ENCODE measurements around the gene BICD1. TPM values are rescaled to one million over a fixed set of nuclear protein-coding genes. Genes with fewer than 3 reads are reported as not detected.
"Not testable (repeated sequence)": the region's sequence is repeated elsewhere in the genome, so short reads cannot be mapped to it uniquely, and the experiment has no call there.

The BICD1 gene
- total RNA-seq, 1 donor from 2014 or later, result 14.0 TPM

DNA sequence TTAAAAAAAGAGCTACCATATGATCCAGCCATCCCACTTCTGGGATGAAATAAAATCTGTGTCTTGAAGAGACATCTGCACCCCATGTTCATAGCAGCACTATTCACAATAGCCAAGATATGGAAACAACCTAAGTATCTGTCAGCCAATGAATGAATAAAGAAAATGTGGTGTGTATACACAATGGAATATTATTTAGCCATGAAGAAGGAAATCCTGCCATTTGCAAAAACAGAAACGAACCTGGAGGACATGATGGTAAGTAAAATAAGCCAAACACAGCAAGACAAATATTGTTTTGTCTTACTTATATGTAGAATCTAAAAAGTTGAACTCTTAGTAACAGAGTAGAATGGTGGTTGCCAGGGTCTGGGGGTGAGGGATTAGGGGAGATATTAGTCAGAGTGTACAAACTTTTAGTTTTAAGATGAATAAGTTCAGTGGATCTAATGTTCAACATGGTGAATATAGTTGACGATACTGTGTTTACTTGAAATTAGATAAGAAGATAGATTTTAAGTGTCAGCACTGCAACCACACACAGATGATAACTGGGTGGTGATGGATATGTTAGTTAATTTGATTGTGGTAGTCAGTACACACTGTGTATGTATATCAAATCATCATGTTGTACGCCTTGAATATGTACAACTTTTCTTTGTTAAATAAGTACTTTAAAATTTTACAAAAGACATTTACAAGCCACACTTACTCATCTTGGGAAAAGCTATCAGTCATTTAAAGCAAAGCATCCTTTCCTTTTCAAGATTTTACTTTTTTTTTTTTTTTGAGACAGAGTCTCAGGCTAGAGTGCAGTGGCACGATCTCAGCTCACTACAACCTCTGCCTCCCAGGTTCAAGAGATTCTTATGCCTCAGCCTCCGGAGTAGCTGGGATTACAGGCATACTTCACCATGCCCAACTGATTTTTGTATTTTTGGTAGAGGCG is 89.9 kb downstream of the BICD1 start:
- no peak for DNase-seq

DNA sequence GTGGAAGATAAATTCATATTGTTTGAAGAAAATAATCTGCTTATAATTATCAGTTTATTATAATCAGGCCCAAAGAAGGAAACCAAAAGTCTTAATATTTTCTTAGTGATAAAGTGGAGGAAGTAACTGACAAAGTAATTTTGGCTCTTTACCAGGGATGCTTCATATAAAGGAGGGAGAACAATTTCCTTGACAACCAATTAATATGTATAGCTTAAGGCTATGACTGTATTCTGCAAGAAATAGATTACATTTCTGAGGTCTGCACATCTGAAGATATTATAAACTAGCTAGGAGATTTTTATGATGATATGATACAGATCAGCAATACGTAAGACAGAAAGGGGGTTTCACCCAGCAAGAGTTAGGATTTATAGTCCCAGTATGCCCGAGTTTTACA is 90.8 kb downstream of the BICD1 start:
- no peak for DNase-seq

DNA sequence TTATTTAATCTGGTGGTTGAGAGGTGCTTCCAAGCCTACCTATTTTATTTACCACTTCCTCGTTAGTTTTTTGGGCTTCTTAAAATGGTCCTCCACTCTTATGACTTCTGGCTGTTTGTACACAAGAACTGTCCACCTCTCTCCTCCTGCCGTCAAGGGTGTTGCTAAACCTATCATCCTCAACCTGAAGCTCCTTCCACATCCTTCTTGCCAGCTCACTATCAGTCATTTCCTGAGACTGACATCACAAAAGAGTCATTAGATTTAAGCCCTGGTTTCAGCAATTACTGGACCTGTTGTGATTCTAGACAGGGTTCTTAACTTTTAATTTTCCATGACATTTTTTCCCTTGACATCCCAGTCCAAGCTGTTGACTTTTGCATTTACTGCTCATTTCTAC is 91.9 kb downstream of the BICD1 start:
- DNase-seq, result no peak

DNA sequence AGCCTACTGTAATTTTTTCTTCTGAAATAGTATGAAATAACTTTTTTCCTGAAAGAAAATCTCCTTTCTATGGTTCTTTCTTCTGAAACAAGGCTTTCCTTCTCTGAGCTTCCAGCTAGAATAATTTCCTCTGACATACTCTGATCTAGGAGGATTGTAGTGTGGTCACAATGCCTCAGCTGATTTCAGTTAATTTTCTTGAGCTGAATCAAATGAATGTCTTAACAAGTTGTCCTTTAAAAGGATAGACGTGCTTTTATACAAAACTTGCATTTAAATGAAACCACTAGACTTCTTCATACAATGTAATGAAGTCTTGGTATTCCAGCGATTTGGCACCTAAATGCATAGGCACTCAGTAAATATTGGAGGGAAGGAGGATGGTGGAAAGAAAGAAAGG is 94.4 kb downstream of the BICD1 start:
- DNase-seq, result peak; percentile 10

DNA sequence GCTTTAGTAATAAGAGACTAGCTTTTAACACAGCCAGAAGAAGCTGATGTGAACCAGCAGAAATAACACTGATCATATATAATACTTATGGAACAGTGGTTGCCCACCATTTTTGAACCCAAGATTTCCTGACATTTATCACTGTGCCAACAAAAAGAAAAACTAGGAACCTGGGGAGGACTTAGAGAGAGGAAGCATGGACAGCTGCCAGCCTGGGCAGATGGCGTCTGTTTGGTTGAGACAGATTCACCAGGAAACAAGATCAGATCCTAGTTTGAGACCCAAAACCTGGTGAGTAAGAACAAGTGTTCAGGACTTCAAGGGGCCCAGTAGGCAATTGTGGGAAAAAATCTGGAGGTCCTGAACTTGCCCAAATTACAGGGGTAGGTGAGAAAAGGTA is 95.3 kb downstream of the BICD1 start:
- DNase-seq, result peak; percentile 27

DNA sequence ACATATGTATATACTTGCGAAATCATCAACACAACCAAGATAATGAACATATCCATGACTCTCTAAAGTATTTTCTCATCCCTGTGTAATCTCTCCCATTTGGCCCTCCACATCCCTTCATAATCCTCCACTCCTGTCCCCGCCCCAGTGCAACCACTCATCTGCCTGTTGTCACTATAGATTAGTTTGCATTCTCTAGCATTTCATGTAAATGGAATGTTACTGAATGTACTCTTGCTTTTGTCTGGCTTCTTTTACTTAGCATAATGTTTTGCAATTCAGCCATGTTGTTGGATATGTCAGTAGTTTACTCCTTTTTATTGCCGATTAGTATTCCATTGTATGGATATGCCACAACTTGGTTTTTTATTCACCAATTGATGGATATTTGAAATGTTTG is 99.1 kb downstream of the BICD1 start:
- no peak for DNase-seq

DNA sequence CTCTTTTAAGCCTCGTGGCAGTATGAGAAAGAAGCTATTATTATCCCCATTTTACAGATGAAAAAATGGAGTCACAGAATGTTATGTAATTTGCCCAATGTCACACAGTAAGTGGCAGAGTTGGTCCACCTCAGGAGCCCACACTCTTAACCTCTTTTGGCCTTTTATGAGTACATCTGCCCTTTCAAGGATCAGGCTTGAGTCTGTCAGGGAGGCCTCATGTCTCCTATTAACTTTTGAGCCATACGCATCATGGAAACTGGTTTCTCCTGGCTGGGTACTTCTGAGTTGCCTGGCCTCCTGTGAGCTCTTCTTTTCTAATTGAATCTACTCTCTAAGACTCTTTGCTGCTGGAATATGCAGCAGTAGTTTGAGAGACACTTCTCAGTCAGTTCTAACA is 101.7 kb downstream of the BICD1 start:
- DNase-seq, result no peak

DNA sequence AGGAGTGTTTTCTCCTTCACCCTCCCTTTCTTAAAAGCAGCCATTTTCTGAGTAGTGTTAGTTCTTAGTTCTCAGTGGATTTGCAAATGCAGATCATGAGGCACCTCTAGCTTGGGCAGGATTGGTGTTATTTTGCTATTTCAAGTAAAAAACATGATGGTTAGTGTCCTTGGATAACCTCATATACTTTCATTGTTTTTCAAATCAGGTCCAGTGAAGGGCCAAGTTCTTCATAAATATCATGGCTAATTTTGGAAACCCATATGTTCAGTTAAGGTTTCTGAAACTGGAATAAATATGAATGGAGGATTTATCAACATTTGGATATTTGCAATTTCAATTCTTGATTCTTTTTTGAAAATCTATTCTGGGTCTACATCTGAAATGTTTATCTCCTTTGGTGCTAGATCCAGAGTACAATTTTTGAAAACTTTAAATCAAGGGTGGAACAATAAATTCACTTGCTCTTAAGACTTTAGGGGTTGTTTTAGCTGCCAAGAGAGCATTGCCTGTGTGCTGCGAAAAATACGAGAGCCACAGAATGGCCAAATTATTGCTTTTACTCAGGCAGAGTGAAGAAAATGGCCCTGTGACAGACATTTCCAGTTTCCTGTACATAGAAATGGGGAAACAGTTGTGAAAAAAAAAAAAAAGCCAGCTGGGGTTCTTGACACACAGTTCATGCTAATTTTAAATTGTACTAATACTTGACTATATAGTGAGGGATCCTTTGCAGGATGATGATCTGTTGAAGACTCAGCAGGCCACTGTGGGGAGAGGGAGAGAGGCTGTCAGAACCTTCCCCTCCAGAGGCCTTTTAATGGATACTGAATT is 104.6 kb downstream of the BICD1 start:
- no peak for DNase-seq

DNA sequence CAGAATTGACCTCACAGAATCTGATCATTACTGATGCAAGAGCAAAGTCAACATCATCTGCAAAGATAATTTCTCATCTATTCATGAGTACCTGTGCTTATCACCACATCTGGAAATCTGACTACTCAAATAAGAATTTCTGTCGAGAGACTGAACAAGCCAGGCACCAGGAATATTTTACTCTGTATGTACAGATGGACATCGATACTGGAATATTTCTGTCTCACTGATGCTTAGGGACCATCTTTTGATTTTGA is 105.2 kb downstream of the BICD1 start:
- DNase-seq, result no peak

DNA sequence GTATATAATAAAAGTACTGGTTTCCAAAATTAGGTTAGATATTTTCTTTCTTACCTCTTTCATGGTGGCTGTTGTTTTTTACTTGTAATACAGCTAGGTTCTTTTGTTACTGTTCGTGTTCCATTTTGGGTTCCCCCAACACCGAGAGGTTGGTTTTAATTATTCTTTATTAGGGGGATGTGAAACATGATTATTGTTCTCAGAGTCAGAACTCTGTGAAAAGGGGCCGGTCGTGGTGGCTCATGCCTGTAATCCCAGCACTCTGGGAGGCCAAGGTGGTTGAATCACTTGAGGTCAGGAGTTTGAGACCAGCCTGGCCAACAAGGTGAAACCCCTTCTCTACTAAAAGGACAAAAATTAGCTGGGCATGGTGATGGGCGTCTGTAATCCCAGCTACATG is 108.1 kb downstream of the BICD1 start:
- DNase-seq, result no peak

DNA sequence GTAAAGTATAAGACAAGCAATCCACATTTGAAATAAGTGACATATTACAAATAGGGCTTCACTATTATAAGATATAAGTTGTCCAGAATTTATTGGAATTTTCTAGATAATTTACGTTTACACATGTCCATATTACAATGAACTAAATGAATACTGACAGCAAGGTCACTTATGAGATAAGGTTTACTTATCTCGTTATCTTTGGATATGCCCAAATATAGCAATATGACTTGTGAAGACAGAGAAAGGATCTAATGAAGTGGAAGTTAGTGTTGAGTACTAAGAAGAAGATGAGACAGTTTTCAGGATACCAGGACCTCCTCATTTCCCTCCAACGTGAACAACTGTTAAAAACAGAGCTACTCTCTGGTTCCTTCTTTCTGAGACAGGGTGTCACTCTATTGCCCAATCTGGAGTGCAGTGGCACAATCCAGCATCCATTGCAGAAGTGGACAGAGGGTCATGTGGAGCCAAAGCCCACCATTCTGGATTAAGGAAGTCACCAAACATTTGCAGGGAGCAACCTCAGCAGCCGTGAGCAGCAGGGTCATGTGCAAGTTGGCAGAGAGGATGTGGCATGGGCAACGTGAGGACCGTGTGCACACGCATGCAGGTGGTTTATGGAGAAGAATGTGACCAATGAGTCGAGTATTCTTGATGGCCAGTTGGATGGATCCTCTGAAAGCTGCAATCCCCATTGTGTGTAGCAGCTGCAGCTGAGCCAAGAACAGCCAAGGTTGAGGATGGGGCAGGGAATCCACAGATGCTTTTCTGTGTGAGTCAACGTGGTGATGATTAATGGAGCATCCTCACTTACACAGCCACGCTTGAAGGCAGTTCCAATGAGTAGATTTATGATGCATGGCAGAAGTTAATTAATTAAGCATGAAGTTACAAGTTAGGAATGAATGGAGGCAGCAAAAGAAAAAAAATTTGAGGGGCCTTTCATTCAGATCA is 111.0 kb downstream of the BICD1 start:
- DNase-seq, result no peak

DNA sequence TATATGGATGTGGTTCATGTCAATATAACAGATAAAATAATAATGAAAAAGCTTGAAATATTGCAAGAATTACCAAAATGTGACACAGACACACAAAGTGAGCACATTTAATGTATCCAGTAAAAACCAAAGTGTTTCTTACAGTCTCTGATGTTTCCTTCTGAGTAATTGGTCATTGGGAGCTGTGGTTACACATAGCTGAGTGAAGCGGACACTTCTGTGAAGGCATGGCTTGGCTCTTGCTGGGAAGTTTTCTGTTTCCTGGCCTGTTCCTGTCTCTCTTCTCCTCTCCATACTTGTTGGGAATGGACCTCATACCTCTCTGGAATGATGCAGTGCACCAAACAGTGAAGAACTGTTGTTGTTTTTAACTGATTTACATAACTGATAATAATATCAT is 117.3 kb downstream of the BICD1 start:
- no peak for DNase-seq

DNA sequence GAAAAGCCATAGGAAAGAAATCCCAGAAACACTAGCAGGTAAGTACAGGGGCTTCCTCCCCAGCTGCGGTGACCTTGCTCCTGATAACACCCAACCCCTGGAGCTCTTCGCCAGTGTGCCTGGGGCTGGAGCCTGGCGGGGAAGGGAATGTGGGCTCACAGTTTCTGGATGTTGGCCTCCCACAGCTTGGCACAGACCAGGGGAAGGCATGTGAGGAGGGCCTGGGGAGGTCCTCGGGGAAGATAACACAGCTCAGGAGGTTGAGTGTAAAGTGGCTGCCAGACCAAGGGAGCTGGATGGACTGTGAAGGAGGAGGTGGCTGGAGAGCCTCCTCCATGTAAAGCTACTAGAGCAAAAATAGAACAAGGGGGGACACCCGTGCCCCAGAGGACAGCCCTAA is 120.1 kb downstream of the BICD1 start:
- no peak for DNase-seq

DNA sequence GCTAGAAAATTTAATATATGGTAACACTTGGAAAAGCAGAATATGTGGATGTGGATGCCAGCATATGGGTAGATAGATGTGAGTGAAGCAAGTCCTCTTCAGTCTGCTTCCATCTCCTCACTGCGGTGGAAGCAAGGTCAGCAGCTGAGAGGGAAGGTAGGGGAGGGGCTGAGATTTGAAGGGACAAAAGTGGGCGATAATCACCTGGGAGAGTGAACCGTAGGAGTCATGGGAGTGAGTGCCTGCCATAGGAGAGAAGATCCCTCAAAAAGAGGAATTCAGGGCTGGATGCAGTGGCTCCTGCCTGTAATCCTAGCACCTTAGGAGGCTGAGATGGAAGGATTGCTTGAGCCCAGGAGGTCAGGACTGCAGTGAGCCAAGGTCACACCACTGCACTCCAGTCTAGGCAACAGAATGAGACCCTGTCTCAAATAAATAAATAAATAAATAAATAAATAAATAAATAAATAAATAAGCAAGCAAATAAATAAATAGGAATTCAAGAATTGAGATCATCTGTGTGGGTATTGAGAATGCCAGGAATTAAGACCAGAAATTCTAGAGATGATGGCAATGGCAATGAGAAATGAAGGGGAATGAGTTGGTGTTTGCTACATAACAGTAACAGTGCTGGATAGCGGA is 123.4 kb downstream of the BICD1 start:
- no peak for DNase-seq

DNA sequence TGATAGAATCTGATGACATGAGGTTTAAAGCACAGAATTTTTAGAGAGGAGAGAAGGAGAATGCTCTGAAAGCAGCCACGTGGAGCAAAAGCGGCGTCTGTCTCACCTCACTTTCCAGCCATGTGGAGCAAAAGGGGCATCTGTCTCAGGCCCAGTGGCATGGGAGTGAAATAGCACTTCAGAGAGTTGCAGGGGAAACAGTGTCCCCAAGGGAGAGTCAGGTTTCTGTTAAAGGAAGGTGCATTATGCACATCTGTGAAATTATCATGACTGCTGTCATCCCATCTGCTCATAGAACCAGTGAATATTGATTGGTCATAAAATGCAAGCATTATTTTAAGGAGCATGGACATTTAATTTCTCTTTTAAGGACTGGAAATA is 124.0 kb downstream of the BICD1 start:
- no peak for DNase-seq

DNA sequence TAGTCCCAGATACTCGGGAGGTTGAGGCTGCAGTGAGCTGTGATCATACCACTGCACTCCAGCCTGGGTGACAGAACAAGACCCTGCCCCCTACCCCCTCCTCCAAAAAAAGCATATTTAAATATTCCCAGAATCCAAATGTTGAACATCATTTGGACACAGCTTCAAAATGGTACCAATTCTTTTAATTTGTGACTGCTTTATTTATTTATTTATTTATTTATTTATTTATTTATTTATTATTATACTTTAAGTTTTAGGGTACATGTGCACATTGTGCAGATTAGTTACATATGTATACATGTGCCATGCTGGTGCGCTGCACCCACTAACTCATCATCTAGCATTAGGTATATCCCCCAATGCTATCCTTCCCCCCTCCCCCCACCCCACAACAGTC is 124.7 kb downstream of the BICD1 start:
- DNase-seq, result not testable (repeated sequence)

DNA sequence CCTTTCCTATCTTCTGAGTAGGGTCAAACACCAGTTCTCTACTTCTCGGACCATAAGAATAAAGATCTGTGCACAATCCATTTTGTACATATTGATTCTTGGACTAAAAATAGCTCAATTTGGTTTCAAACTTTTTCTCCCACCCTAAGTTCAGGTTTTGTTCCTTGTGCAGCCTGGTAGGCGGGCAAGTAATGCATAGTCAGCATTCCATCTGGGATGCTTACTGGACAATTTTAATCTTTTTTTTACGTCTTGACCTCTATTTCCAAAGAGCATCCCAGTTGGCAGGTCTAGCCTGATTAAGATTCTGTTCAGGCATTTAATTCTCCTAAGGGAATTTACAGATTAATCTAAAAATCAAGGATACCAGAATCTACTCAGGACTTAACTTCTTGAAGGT is 126.9 kb downstream of the BICD1 start:
- DNase-seq, result no peak

DNA sequence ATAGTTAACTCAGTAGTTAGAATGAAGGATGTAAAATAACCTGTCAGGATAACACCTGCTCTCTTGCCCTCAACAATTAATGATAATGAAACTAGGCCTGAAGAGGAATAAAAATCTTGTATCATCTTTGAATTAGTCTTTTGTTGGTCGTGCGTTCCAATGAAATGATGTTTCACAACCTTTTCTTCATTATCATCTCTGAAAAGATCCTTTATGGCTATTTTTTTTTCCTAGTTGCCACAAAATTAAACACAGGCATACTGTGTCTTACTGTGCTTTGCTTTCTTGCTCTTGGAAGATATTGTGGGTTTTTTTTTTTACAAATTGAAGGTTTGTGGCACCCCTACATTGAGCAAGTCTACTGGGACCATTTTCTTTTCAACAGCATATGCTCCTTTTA is 128.6 kb downstream of the BICD1 start:
- no peak for DNase-seq

DNA sequence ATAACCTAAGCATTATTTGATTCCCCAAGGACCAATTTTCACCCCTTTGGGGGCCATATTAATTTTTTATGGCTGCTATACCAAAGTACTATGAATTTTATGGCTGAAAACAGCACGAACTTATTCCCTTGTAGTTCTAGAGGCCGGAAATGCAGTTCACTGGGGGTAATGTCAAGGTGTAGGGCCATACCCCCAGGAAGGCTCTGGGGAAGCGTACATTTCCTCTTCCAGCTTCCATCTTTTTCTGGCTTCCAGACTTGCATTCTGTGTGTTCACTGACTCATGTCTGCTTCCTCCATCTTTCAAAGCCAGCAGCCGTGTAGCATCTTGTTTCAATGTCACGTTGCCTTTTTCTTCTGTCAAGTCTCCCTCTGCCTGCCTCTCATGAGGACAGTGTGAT is 133.5 kb downstream of the BICD1 start:
- DNase-seq, result no peak

DNA sequence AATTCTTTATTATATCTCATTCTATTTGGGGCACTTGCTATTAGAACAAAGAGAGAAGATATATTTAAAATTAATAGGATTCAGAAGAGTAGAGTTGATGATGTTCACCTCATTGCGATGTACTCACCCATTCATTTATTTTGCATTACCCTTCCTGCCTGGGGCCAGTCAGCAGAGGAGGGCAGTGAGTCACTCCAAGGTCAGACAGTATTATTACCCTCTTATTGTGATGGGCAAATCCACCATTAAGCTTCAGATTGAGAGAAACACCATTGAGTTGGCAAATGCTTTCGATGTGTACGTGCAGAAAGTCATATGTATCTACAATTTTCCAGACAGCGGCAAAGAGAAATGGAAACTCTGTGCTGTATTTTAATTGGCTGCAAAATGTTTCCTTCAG is 134.2 kb downstream of the BICD1 start:
- no peak for DNase-seq

DNA sequence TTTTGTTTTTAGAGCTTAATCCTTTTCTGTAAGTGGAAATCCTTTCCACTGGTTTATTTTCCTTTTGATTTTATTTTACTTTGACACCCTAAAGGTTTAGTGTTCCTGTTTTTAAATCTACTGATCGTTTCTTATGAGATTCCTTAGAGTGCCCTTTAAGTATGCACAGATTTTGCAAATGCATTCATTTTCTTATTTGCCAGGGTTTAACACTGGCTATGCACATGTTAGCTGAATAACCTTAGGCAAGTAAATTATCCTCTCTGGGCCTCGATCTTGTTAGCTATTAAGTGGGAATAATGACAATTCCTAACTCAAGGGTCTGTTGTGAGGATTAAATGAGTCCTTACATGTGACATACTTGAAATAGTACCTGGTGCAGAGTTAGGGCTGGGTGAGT is 136.0 kb downstream of the BICD1 start:
- no peak for DNase-seq
